Trophoblast cell (in vitro differentiated cells and primary cell): ENCODE results near the gene NCAM1.
"Not testable (repeated sequence)": the region's sequence is repeated elsewhere in the genome, so short reads cannot be mapped to it uniquely, and the experiment has no call there.

Source experiments
- DNase-seq, 2 donors: peaks; one replicate each; pipeline ENCODE4 v3.0.0-alpha.2; 2016
- H2AFZ ChIP-seq: 2 replicates; pipeline ENCODE4 v1.6.1; 2013; ENCODE audit warnings: low read length, moderate library complexity, mild to moderate bottlenecking; ENCODE audit not compliant: insufficient read depth, poor library complexity
- H2AK5ac ChIP-seq: 2 replicates; pipeline ENCODE4 v1.6.1; 2013; ENCODE audit warnings: mild to moderate bottlenecking, low read length
- H2BK120ac ChIP-seq: 2 replicates; pipeline ENCODE4 v1.6.1; 2013; ENCODE audit warnings: low read length, mild to moderate bottlenecking, moderate library complexity; ENCODE audit not compliant: insufficient read depth, poor library complexity
- H2BK12ac ChIP-seq: 2 replicates; pipeline ENCODE4 v1.6.1; 2013; ENCODE audit warnings: mild to moderate bottlenecking, low read length, moderate library complexity
- H2BK5ac ChIP-seq: 2 replicates; pipeline ENCODE4 v1.6.1; 2013; ENCODE audit warnings: low read length, low read depth, moderate library complexity, mild to moderate bottlenecking; ENCODE audit not compliant: poor library complexity
- H3K14ac ChIP-seq: 2 replicates; pipeline ENCODE4 v1.6.1; 2013; ENCODE audit warnings: mild to moderate bottlenecking, low read length
- H3K18ac ChIP-seq: 2 replicates; pipeline ENCODE4 v1.6.1; 2013; ENCODE audit warnings: mild to moderate bottlenecking, low read length
- H3K23ac ChIP-seq: 2 replicates; pipeline ENCODE4 v1.6.1; 2013; ENCODE audit warnings: low read length
- H3K27ac ChIP-seq: 2 replicates; pipeline ENCODE4 v1.5.1; 2013; ENCODE audit warnings: low read depth, mild to moderate bottlenecking, inconsistent platforms, low read length, moderate library complexity
- H3K27me3 ChIP-seq: 2 replicates; pipeline ENCODE4 v1.6.1; 2013; ENCODE audit warnings: inconsistent platforms, mild to moderate bottlenecking, low read length, moderate library complexity; ENCODE audit not compliant: insufficient read depth
- H3K36me3 ChIP-seq, 2 experiments: 1 replicate in 1 of 2; 2 replicates in 1 of 2; pipeline ENCODE4 v1.6.1; 2013; ENCODE audit warnings: low read length in 2 of 2, mild to moderate bottlenecking in 2 of 2, moderate library complexity in 1 of 2; ENCODE audit not compliant: insufficient read depth in 2 of 2, control insufficient read depth in 1 of 2
- H3K4ac ChIP-seq: 2 replicates; pipeline ENCODE4 v1.6.1; 2013; ENCODE audit warnings: low read depth, mild to moderate bottlenecking, low read length, moderate library complexity
- H3K4me1 ChIP-seq, 2 experiments: 1 replicate in 1 of 2; 2 replicates in 1 of 2; pipeline ENCODE4 v1.6.1; 2013; ENCODE audit warnings: low read length in 2 of 2, mild to moderate bottlenecking in 2 of 2, moderate library complexity in 1 of 2; ENCODE audit not compliant: insufficient read depth in 2 of 2, control insufficient read depth in 1 of 2
- H3K4me2 ChIP-seq: 2 replicates; pipeline ENCODE4 v1.6.1; 2013; ENCODE audit warnings: inconsistent platforms, mild to moderate bottlenecking, low read length, moderate library complexity
- H3K4me3 ChIP-seq: 2 replicates; pipeline ENCODE4 v1.5.1; 2013; ENCODE audit warnings: mild to moderate bottlenecking, low read depth, low read length, inconsistent platforms
- H3K79me1 ChIP-seq: one replicate; pipeline ENCODE4 v1.6.1; 2013; ENCODE audit warnings: low read length
- H3K79me2 ChIP-seq: 2 replicates; pipeline ENCODE4 v1.6.1; 2013; ENCODE audit warnings: low read length, mild to moderate bottlenecking; ENCODE audit not compliant: control insufficient read depth, insufficient read depth, poor library complexity
- H3K9ac ChIP-seq: 2 replicates; pipeline ENCODE4 v1.6.1; 2013; ENCODE audit warnings: mild to moderate bottlenecking, low read length
- H3K9me3 ChIP-seq: 2 replicates; pipeline ENCODE4 v1.6.1; 2013; ENCODE audit warnings: low read depth, mild to moderate bottlenecking, control low read depth, inconsistent platforms, low read length; ENCODE audit not compliant: insufficient read depth
- H4K12ac ChIP-seq: 2 replicates; pipeline ENCODE4 v1.6.1; 2013; ENCODE audit warnings: low read depth, mild to moderate bottlenecking, low read length, moderate library complexity
- H4K8ac ChIP-seq: 2 replicates; pipeline ENCODE4 v1.6.1; 2013; ENCODE audit warnings: low read depth, mild to moderate bottlenecking, low read length, moderate library complexity
- H4K91ac ChIP-seq: one replicate; pipeline ENCODE4 v1.6.1; 2013; ENCODE audit warnings: low read depth, mild to moderate bottlenecking, low read length, moderate library complexity
- WGBS: extraction: QIAGEN DNeasy Blood & Tissue Kit; methylation state at CpG from one replicate; pipeline ENCODE4 v1.1.7; 2013; ENCODE audit warnings: missing lambda C conversion rate; ENCODE audit not compliant: insufficient read length, insufficient coverage; ENCODE audit errors: extremely low coverage; 5-methylcytosine and 5-hydroxymethylcytosine counted together

NCAM1 gene

GRCh38 chr11:113295993-113296392 lies 334.8 kb downstream of the NCAM1 start:
- no CpG with 5 or more reads among the region's 7 CpGs for WGBS
- no peak overlapping the region for H2BK12ac ChIP-seq
- H3K9ac ChIP-seq, result no peak overlapping the region
- no peak overlapping the region for H3K18ac ChIP-seq
- H3K27ac ChIP-seq, result no peak overlapping the region
- no peak overlapping the region for H4K91ac ChIP-seq
- H3K14ac ChIP-seq, result no peak overlapping the region
- DNase-seq, result no peak
- peaks cover 0 to 6% of the 10 kb centered on the region in 2 experiments for H3K4me1 ChIP-seq
- no peak overlapping the region for H2BK5ac ChIP-seq
- H4K8ac ChIP-seq, result no peak overlapping the region
- H3K79me2 ChIP-seq, result no peaks in the 10 kb centered on the region
- H2AFZ ChIP-seq, result no peak overlapping the region
- H3K79me1 ChIP-seq, result no peaks in the 10 kb centered on the region
- no peak overlapping the region for H3K4me2 ChIP-seq
- H3K27me3 ChIP-seq, result no peaks in the 10 kb centered on the region
- no peak overlapping the region for H3K4ac ChIP-seq
- no peak overlapping the region for H2BK120ac ChIP-seq
- H4K12ac ChIP-seq, result no peak overlapping the region
- no peaks in the 10 kb centered on the region for H3K9me3 ChIP-seq
- H2AK5ac ChIP-seq, result no peak overlapping the region
- no peak overlapping the region for H3K23ac ChIP-seq
- no peaks in the 10 kb centered on the region for H3K36me3 ChIP-seq
- no peak overlapping the region for H3K4me3 ChIP-seq

GRCh38 chr11:113296447-113297205 lies 335.4 kb downstream of the NCAM1 start:
- Histone ChIP-seq H3K23ac (no peak overlapping the region), H3K27ac (no peak overlapping the region), H2AK5ac (no peak overlapping the region), H2AFZ (no peak overlapping the region), H3K36me3 (no peaks in the 10 kb centered on the region), H3K9me3 (no peaks in the 10 kb centered on the region), H4K8ac (no peak overlapping the region), H2BK120ac (no peak overlapping the region), H3K27me3 (no peaks in the 10 kb centered on the region), H4K91ac (no peak overlapping the region), H2BK5ac (no peak overlapping the region), H3K4me3 (no peak overlapping the region), H3K4ac (no peak overlapping the region), H3K4me1 (peaks cover 0 to 6% of the 10 kb centered on the region in 2 experiments), H3K4me2 (no peak overlapping the region), H3K79me1 (no peaks in the 10 kb centered on the region), H3K18ac (no peak overlapping the region), H3K14ac (no peak overlapping the region), H4K12ac (no peak overlapping the region), H3K9ac (no peak overlapping the region), H2BK12ac (no peak overlapping the region), H3K79me2 (no peaks in the 10 kb centered on the region)
- WGBS, result no CpG with 5 or more reads among the region's 2 CpGs
- peak; percentile 85 to 94 for DNase-seq

GRCh38 chr11:113298496-113298895 lies 337.3 kb downstream of the NCAM1 start:
- not testable (repeated sequence) for H4K91ac ChIP-seq, H3K9me3 ChIP-seq, H3K79me2 ChIP-seq, H3K36me3 ChIP-seq, H3K4me2 ChIP-seq, H2BK120ac ChIP-seq, H2BK5ac ChIP-seq, H3K27me3 ChIP-seq, H3K23ac ChIP-seq, H3K4me1 ChIP-seq, H3K9ac ChIP-seq, H4K8ac ChIP-seq, H3K27ac ChIP-seq, H2AFZ ChIP-seq, H3K18ac ChIP-seq, H2AK5ac ChIP-seq, H3K4ac ChIP-seq, H4K12ac ChIP-seq, H2BK12ac ChIP-seq, H3K14ac ChIP-seq, H3K79me1 ChIP-seq, H3K4me3 ChIP-seq
- no CpG with 5 or more reads among the region's 3 CpGs for WGBS
- peak in 1 of 2 donors; percentile 69 for DNase-seq

GRCh38 chr11:113304916-113305315 lies 343.7 kb downstream of the NCAM1 start:
- no peaks in the 10 kb centered on the region for H3K4me1 ChIP-seq
- no peak for DNase-seq

More at GRCh38 chr11:113304916-113305315, 343.7 kb downstream of the NCAM1 start:
- Histone ChIP-seq H3K4me3 (no peak overlapping the region), H3K9me3 (no peaks in the 10 kb centered on the region), H3K14ac (no peak overlapping the region), H3K36me3 (no peaks in the 10 kb centered on the region), H4K12ac (no peak overlapping the region), H3K4me2 (no peak overlapping the region), H3K4ac (no peak overlapping the region), H4K91ac (no peak overlapping the region), H3K79me1 (no peaks in the 10 kb centered on the region), H3K23ac (no peak overlapping the region), H2BK5ac (no peak overlapping the region), H3K79me2 (no peaks in the 10 kb centered on the region), H2AK5ac (no peak overlapping the region), H3K18ac (no peak overlapping the region), H3K27me3 (no peaks in the 10 kb centered on the region), H2BK12ac (no peak overlapping the region), H2BK120ac (no peak overlapping the region), H2AFZ (no peak overlapping the region), H3K27ac (no peak overlapping the region), H3K9ac (no peak overlapping the region), H4K8ac (no peak overlapping the region)
